Cerebellar cortex (tissue), 1 donor: ENCODE data around the gene PSMB2.

Experiments
- DNase-seq: peaks from one replicate; pipeline ENCODE4 v3.0.0-alpha.2; 2015; ENCODE audit warnings: low spot score

PSMB2 gene

GRCh38 chr1:35556484-35557117 is 84.7 kb downstream of the PSMB2 start:
- DNase-seq, result no peak

- no peak for DNase-seq
Observed at GRCh38 chr1:35555601-35556477, 85.5 kb downstream of the PSMB2 start.

DNA sequence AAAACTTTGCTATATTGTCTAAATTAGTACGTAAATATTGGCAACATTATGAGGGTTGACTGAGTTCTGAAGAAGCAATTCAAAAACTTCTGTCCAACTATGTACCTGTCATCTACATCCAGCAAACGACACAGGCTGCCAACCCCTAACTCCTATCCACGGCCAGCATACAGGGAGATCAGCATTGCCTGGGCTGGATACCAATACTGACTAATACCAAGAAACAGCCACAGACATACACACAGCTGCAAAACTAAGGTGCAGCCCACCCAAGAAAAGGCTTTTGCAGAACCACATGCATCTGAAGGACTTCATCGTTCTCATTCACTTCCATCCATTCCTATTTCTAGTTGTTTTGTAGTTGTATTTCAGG is 86.1 kb downstream of the PSMB2 start:
- no peak for DNase-seq

DNA sequence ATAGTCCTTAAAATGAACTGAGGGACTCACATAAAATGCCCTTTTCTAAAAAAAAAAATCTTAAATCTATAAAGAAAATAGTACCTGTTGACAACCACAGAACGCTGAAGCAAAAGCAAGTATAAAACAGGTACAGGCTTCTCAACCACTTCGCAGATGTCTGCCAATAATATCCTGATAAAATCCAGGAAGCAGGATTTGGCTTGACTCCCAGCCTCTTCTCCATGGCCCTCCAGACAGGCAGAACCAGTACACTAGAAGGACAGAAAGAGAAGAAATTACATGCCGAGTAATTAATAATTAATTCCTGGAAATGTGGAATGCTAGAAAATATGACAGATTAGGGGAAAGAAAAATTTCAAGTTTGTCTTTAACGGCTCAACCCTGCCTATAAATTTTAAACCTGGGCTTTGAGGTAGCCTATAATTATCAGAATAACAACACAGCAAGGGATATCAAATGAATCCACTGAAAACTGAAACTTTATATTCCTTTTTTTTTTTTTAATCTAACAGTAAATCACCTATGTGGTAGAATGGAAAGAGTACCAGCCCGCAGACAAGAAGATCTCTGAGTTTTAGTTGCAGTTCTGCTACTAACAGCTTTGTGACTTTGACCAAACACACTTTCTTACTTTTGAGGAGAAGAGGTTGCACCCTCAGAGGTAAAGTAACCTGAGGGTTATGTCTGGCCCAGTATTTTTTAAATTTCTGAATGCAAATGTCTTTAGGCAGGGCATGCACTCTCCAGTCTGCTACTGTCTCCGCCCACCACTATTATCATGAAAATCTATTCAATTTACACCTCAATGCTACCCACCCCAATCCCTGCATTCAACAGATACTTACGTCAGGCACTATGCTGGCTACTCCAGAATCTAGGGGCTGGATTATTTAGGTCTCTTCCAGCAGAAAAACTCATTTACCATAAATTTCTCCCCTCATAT is 86.8 kb downstream of the PSMB2 start:
- DNase-seq, result peak; percentile 75

- DNase-seq, result no peak
Observed at GRCh38 chr1:35553851-35554250, 87.5 kb downstream of the PSMB2 start.
